Memory B cell (primary cell): ENCODE measurements around the gene KCNH6.

Experiments used
- ATAC-seq: fragments of 150-1000 bp; cut with Tn5 transposase; 2 replicates; pipeline ENCODE4 v1.10.0; 2021; ENCODE audit warnings: low read depth, mild to moderate bottlenecking, moderate library complexity
- DNase-seq, 2 donors: peaks; one replicate each; pipeline ENCODE4 v3.0.0; 2022; ENCODE audit warnings: low spot score in 2 of 2
- H3K27ac Mint-ChIP-seq: one replicate; pipeline ENCODE4 v1.8.0; 2022; ENCODE audit warnings: mild to moderate bottlenecking, moderate library complexity, mixed read lengths
- H3K27me3 Mint-ChIP-seq: one replicate; pipeline ENCODE4 v1.8.0; 2022; ENCODE audit warnings: mixed read lengths
- H3K36me3 Mint-ChIP-seq: one replicate; pipeline ENCODE4 v1.8.0; 2022; ENCODE audit warnings: mild to moderate bottlenecking, mixed read lengths
- H3K4me1 Mint-ChIP-seq: one replicate; pipeline ENCODE4 v1.8.0; 2022; ENCODE audit warnings: mixed read lengths
- H3K4me3 Mint-ChIP-seq: one replicate; pipeline ENCODE4 v1.8.0; 2022; ENCODE audit warnings: mild to moderate bottlenecking, moderate library complexity, mixed read lengths
- H3K9me3 Mint-ChIP-seq: one replicate; pipeline ENCODE4 v1.8.0; 2022; ENCODE audit warnings: mixed read lengths

KCNH6 gene

GRCh38 chr17:63592797-63593196, 69.6 kb downstream of the KCNH6 start:
- no peak for ATAC-seq
- Mint-ChIP-seq H3K4me3 (no peak overlapping the region), H3K36me3 (peaks cover 27% of the 10 kb centered on the region), H3K27ac (no peak overlapping the region), H3K27me3 (no peaks in the 10 kb centered on the region), H3K9me3 (no peaks in the 10 kb centered on the region), H3K4me1 (no peaks in the 10 kb centered on the region)
- no peak for DNase-seq

- no peaks in the 10 kb centered on the region for H3K4me1 Mint-ChIP-seq
- H3K9me3 Mint-ChIP-seq: no peaks in the 10 kb centered on the region
- no peak overlapping the region for H3K27ac Mint-ChIP-seq
- ATAC-seq (no peak), DNase-seq (no peak)
- H3K4me3 Mint-ChIP-seq: no peak overlapping the region
- peaks cover 12% of the 10 kb centered on the region for H3K36me3 Mint-ChIP-seq
- H3K27me3 Mint-ChIP-seq: no peaks in the 10 kb centered on the region
These were observed 72.0 kb downstream of the KCNH6 start for GRCh38 chr17:63595132-63595531.
